NCI-H1694 treated with DMSO at 0.1 percent for 48 hours (cell line): Measurements from ENCODE around the gene C10orf67.
"Not testable (repeated sequence)": the region's sequence is repeated elsewhere in the genome, so short reads cannot be mapped to it uniquely, and the experiment has no call there.

Experiments
- DNase-seq: peaks from one replicate; lab custom pipeline; 2025; lab: John Stamatoyannopoulos, UW

C10orf67 gene

GRCh38 chr10:23362069-23362830 is 17.7 kb upstream of the C10orf67 start:
- DNase-seq, result no peak

- no peak for DNase-seq
Measured at GRCh38 chr10:23361665-23362064, 17.1 kb upstream of the C10orf67 start.

- no peak for DNase-seq
Measured at GRCh38 chr10:23359692-23360380, 15.2 kb upstream of the C10orf67 start.

GRCh38 chr10:23358357-23358756 is 13.8 kb upstream of the C10orf67 start:
- no peak for DNase-seq

- DNase-seq, result no peak
Measured at GRCh38 chr10:23354630-23355279, 10.2 kb upstream of the C10orf67 start.

- no peak for DNase-seq
Measured at GRCh38 chr10:23351926-23352519, 7.4 kb upstream of the C10orf67 start.

GRCh38 chr10:23350706-23351105 is 6.1 kb upstream of the C10orf67 start:
- not testable (repeated sequence) for DNase-seq

- DNase-seq, result no peak
Measured at GRCh38 chr10:23345861-23346260, 1.3 kb upstream of the C10orf67 start.

GRCh38 chr10:23343591-23344240 is 881 bp downstream of the C10orf67 start:
- no peak for DNase-seq

GRCh38 chr10:23342213-23342884 is 2.2 kb downstream of the C10orf67 start:
- DNase-seq, result no peak

- no peak for DNase-seq
Measured at GRCh38 chr10:23341004-23341403, 3.6 kb downstream of the C10orf67 start.

- no peak for DNase-seq
Measured at GRCh38 chr10:23340354-23340753, 4.2 kb downstream of the C10orf67 start.

GRCh38 chr10:23338886-23339285 is 5.7 kb downstream of the C10orf67 start:
- DNase-seq, result no peak

- no peak for DNase-seq
Measured at GRCh38 chr10:23338155-23338828, 6.3 kb downstream of the C10orf67 start.

GRCh38 chr10:23337616-23338015 is 7.0 kb downstream of the C10orf67 start:
- DNase-seq, result no peak

- no peak for DNase-seq
Measured at GRCh38 chr10:23331567-23332301, 12.9 kb downstream of the C10orf67 start.

GRCh38 chr10:23330948-23331347 is 13.6 kb downstream of the C10orf67 start:
- no peak for DNase-seq

GRCh38 chr10:23326544-23327307 is 17.9 kb downstream of the C10orf67 start:
- no peak for DNase-seq

GRCh38 chr10:23325132-23325531 is 19.5 kb downstream of the C10orf67 start:
- no peak for DNase-seq
